EH (cell line): ENCODE results near the gene PHKA2.

ENCODE experiments used
- DNase-seq: peaks from one replicate; pipeline ENCODE4 v3.0.0-alpha.2; 2015; ENCODE audit warnings: low read depth

The PHKA2 gene

DNA sequence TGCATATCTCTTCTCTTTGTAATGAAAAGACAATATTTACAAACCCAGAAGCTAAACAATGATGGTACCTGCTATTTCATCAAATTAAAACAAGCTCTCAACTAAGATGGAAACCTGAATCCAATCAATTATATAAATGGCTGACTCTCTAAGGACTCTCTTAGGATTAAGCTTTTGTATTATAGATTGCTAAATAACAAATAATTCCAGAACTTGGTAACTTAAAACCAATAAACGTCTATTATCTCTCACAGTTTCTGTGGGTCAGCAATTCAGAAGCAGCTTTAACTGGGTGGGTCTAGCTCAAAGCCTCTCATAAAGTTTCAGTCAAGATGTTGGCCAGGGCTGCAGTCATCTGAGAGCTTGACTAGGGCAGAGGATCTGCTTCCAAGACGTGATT lies 12.4 kb downstream of the PHKA2 start:
- DNase-seq, result no peak

- DNase-seq, result peak; percentile 11
These were observed 13.4 kb downstream of the PHKA2 start for GRCh38 chrX:18970465-18970864.

GRCh38 chrX:18966624-18967023 lies 17.3 kb downstream of the PHKA2 start:
- DNase-seq, result no peak

GRCh38 chrX:18964901-18965300 lies 19.0 kb downstream of the PHKA2 start:
- no peak for DNase-seq

GRCh38 chrX:18964026-18964425 lies 19.9 kb downstream of the PHKA2 start:
- no peak for DNase-seq

DNA sequence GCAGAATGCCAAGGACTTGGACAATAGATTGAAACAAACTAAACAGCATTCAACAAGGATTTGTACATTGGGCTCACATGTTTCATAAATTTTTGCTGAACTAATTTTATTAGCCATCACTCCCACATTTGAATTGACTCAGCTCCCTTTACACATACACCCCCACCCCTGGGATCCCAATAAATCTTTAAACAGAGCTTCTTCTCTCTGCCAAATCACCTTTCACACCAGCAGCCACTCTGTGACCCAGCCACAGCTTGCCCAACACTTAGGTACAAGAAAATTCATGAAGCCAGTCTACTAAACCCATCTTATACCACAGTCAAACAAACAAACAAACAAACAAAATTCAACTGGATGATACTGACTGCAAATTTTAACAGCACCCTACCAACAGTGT lies 21.6 kb downstream of the PHKA2 start:
- DNase-seq, result no peak

DNA sequence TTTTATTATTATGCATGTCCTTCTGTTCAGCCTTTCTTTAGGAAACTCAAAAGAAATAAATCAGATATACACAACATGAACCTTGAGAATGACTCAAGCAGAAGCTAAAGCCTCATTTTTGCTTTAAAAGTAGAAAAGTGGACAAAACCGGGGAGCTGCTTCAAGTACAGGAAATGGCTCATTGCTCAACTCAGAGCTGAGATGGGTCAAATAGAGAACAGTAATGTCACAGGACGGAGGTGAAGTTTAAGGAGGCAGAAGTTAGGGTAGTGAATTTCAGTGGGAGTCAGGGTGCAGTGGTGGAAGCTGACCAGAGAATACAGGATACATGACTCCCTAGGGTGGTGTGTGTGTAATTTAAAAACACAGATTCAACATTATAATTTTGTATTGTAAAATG lies 22.2 kb downstream of the PHKA2 start:
- DNase-seq, result peak; percentile 49

- no peak for DNase-seq
These were observed 27.4 kb downstream of the PHKA2 start for GRCh38 chrX:18956303-18957032.

- no peak for DNase-seq
These were observed 28.2 kb downstream of the PHKA2 start for GRCh38 chrX:18955676-18956075.

DNA sequence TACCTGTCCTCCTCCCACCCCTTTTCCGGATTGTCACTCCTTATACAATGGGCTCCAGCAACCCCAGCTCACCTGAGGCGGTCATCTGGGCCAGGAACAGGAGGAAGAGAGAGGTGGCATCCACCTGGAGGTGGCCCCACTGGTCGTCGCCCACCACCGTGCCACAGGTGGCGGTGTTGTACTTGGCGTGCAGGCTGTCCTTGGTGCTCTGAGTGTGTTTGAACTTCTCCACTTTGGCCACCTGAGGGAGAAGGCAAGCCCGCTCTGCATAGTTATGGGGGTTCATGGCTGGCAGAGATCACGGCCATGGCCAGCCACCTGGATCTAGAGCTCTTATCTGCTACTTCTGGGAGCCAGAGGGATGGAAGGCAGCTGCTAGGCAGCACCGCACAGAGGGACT lies 32.9 kb downstream of the PHKA2 start:
- no peak for DNase-seq

- DNase-seq, result no peak
These were observed 34.0 kb downstream of the PHKA2 start for GRCh38 chrX:18949944-18950301.

GRCh38 chrX:18949291-18949943 lies 34.5 kb downstream of the PHKA2 start:
- no peak for DNase-seq

DNA sequence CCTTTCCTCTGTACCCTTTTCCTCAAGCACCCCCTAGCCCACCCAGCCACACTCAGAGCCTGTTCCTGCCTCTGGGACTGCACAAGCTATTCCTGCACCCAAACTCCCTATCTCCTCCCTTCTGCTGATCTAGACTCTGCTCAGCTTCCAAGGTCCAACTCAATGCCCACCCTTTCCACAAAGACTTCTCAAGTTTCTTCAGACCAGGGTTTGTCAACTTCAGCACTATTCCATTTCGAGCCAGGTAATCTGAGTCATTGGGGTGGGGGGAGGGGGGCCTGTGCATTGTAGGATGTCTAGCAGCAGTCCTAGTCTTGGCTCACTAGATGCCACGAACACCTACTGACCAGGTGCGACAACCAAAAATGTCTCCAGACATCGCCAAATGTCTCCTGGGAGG lies 37.3 kb downstream of the PHKA2 start:
- no peak for DNase-seq

- DNase-seq, result peak; percentile 3
These were observed 37.8 kb downstream of the PHKA2 start for GRCh38 chrX:18946157-18946556.

- DNase-seq, result no peak
These were observed 38.4 kb downstream of the PHKA2 start for GRCh38 chrX:18945483-18945882.

DNA sequence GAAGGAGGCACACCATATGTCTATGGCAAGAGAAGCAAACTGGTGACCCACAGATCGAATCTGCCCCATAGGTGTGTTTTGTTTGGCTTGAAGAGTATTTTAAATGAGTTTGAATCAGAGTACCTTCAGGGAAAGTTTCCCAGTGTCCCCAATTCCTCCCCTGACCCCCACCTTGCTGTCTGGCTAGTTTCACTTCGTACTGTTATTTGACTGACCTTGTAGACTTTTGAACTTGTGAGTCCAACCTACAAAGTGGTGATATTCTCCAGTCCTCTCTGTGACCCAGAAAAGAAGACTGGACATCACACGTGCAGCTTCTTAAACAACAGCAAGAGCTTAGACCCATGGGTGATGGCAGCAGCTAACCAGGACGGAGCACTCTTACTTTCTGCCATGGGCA lies 39.4 kb downstream of the PHKA2 start:
- no peak for DNase-seq

GRCh38 chrX:18941896-18942295 lies 42.0 kb downstream of the PHKA2 start:
- peak; percentile 15 for DNase-seq

GRCh38 chrX:18938710-18939109 lies 45.2 kb downstream of the PHKA2 start:
- DNase-seq, result peak; percentile 15

DNA sequence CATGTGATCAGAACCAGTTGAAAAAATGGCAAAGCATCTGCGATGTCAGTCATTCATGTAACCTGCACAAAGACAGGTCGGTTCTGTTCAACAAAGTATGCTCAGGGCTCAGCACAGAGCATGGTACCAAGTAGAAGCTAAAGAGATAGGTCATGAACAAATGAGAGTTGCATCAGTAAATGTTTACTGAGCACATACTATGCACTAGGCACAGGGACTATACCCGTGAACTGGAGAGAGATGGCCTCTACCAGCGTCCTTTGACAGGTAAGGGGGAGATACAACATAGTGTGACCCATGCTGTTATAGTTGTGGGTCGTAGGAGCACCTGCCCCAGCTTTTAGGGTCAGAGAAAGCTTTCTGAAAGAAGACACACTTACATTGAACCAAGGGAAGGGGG lies 46.7 kb downstream of the PHKA2 start:
- DNase-seq, result no peak

DNA sequence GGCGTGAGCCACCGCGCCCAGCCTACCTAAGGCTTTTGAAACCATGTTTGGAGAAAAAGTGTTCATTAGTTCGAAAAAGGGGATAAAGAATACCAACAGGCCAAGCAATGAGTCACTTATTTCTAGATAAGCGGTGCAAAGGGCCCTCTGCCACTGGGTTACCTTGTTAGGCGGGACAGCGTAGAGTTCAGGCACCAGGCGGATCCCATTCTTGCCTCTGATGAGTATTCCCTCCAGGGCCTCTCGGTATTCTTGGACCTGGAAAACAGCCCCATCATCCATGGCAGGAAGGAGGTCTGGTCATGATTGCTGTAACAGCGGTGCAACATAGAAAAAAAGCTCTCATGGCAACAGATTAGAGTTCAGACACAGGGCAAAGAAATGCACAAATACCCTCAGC lies 48.0 kb downstream of the PHKA2 start:
- no peak for DNase-seq

- no peak for DNase-seq
These were observed 49.2 kb downstream of the PHKA2 start for GRCh38 chrX:18934708-18935107.

- DNase-seq, result no peak
These were observed 50.3 kb downstream of the PHKA2 start for GRCh38 chrX:18933617-18934016.

DNA sequence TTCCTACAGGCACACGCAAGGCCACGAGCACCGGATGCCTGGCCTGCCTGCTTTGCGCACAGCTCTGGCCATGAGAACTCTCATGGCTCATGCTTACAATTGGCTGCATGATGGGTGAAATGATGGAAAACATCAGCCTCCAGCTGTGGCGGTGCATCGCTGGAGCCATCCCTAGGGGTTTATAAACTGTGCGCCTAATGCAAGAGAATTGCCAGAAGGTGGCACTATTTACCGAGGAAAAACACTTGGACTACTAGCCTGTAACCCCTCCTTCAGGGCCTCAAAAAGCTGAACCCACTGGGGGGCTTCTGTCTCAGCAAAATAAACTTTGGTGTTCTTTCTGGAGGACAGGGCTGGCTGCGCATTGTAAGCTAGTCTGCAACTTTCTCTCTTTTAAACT lies 51.9 kb downstream of the PHKA2 start:
- peak; percentile 46 for DNase-seq

- no peak for DNase-seq
These were observed 54.1 kb downstream of the PHKA2 start for GRCh38 chrX:18929775-18930174.
